SH-SY5Y (cell line): ENCODE measurements around the gene ARHGAP26.

Source experiments
- GATA2 ChIP-seq: IDR thresholded peaks from 2 replicates; pipeline ENCODE4 v1.6.1; 2011; ENCODE audit warnings: mild to moderate bottlenecking, low read depth, low read length
- GATA3 ChIP-seq: IDR thresholded peaks from 2 replicates; pipeline ENCODE4 v1.6.1; 2011; ENCODE audit warnings: low read depth, mild to moderate bottlenecking, low read length, moderate library complexity

GRCh38 chr5:142969624-142970439, 199.7 kb downstream of the ARHGAP26 start:
- TF ChIP-seq GATA2 = no peak
- TF ChIP-seq GATA3 = no peak
